GM12873 (cell line): ENCODE data around the gene KLHL20.

ENCODE experiments used
- TF ChIP-seq, protein P1 (sequence below): IDR thresholded peaks from 2 replicates; pipeline ENCODE4 v1.5.1; 2012; ENCODE audit warnings: low read depth, mild to moderate bottlenecking, moderate library complexity, low read length, control low read depth; ENCODE audit not compliant: insufficient read depth; ENCODE audit errors: missing control alignments

The KLHL20 gene, protein sequence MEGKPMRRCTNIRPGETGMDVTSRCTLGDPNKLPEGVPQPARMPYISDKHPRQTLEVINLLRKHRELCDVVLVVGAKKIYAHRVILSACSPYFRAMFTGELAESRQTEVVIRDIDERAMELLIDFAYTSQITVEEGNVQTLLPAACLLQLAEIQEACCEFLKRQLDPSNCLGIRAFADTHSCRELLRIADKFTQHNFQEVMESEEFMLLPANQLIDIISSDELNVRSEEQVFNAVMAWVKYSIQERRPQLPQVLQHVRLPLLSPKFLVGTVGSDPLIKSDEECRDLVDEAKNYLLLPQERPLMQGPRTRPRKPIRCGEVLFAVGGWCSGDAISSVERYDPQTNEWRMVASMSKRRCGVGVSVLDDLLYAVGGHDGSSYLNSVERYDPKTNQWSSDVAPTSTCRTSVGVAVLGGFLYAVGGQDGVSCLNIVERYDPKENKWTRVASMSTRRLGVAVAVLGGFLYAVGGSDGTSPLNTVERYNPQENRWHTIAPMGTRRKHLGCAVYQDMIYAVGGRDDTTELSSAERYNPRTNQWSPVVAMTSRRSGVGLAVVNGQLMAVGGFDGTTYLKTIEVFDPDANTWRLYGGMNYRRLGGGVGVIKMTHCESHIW

DNA sequence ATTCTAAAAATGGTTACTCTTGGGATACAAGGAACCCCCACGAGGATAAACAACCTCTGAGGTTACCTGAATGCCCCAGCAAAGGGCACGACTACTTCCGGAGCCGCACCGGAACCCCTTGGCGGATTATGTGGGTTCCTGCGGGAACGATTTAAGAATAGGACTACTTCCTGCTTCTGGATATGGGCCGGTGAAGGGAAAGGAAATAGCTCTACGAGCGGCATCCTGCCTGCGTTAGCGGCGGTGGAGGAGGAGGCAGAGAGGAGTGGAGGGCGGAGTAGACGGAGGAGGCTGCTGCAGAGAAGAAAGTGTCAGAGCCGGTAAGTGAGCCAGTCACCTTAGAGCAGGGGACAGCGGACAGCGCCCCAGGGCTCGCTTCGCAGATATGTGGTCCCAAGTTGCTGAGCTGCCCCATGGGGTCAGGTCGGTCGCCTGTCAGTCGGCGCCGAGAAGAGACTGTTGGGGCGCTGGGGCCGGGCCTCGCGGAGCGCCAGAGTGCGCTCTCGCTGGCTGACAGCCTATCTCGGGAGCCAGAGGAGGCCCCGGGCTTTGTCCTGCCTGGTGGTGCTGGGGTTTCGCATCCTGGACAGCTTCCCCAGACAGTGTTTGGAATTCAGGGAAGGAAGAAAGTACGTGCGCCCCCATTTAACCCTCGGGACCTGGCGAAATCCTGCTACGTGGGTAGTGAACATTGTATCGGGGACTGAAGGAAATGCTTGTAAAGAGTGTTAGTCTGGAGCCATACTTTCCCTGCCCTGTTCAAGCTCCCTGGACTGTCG lies at the start of gene KLHL20:
KLHL20 (plus strand) TSS at position 223 of the 779 bp plus-strand sequence. CDS start 1,063 bp downstream, outside the sequence.
- TF ChIP-seq, protein P1, sequence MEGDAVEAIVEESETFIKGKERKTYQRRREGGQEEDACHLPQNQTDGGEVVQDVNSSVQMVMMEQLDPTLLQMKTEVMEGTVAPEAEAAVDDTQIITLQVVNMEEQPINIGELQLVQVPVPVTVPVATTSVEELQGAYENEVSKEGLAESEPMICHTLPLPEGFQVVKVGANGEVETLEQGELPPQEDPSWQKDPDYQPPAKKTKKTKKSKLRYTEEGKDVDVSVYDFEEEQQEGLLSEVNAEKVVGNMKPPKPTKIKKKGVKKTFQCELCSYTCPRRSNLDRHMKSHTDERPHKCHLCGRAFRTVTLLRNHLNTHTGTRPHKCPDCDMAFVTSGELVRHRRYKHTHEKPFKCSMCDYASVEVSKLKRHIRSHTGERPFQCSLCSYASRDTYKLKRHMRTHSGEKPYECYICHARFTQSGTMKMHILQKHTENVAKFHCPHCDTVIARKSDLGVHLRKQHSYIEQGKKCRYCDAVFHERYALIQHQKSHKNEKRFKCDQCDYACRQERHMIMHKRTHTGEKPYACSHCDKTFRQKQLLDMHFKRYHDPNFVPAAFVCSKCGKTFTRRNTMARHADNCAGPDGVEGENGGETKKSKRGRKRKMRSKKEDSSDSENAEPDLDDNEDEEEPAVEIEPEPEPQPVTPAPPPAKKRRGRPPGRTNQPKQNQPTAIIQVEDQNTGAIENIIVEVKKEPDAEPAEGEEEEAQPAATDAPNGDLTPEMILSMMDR = peak; percentile 16

- TF ChIP-seq, protein P1 = no peak
Observed at GRCh38 chr1:173666646-173667045, 48.1 kb upstream of the KLHL20 start.

DNA sequence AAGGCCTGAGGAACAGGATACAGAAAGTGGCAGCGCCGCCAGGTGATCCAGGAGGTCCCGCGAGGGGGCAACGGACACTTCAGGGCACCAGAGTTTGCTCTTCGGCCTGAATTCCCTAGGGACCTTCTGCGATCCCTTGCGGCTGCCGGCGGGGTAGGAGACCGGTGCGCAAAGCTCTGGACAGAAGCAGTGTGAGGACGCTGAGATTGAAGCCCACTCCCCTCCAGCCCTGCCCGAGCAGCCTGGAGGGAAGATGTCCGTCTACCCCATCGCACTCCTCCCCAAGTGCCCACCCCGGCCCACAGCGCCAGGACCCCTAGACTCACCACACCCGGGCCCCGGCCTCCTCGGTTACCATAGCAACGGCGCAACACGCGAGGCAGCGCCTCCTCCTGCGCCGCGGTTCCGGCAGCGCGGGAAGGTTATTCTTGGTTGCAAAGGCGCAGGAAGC lies 45.3 kb upstream of the KLHL20 start, which contains the start of gene ANKRD45:
ANKRD45 (minus strand) TSS at position 361 of the 451 bp plus-strand sequence. CDS start 10,433 bp downstream, outside the sequence.
- TF ChIP-seq, protein P1 = no peak

GRCh38 chr1:173682184-173682583 lies 32.6 kb upstream of the KLHL20 start:
- TF ChIP-seq, protein P1 = no peak

DNA sequence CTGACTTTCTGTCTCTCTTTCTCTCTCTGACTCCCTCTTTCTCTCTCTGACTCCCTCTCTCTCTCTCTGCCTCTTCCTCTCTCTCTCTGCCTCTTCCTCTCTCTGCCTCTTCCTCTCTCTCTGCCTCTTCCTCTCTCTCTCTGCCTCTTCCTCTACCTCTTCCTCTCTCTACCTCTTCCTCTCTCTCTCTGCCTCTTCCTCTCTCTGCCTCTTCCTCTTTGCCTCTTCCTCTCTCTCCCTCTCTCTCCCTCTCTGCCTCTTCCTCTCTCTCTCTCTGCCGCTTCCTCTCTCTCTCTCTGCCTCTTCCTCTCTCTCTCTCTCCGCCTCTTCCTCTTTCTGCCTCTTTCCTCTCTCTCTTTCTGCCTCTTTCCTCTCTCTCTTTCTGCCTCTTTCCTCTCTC lies 26.5 kb upstream of the KLHL20 start:
- TF ChIP-seq, protein P1 = no peak

GRCh38 chr1:173693238-173693637 lies 21.5 kb upstream of the KLHL20 start:
- TF ChIP-seq, protein P1 = no peak
